Uterus (tissue), 4 donors: ENCODE data around the gene ZNF497. TPM values are rescaled to one million over a fixed set of nuclear protein-coding genes. Genes with fewer than 3 reads are reported as not detected.

Experiments
- DNase-seq, 2 donors: peaks; one replicate each; pipeline ENCODE4 v3.0.0-alpha.2; 2019 to 2020
- H3K27ac ChIP-seq, 2 donors: fragments of 200-600 bp; sonication (generic); 1 replicate in 1 of 2; 2 replicates in 1 of 2; pipeline ENCODE4 v1.5.1; 2016 to 2018
- H3K27me3 ChIP-seq, 2 donors: fragments of 200-600 bp; sonication (generic); one replicate each; pipeline ENCODE4 v1.5.1; 2018 to 2019; ENCODE audit warnings: control low read depth in 1 of 2
- H3K36me3 ChIP-seq, 2 donors: fragments of 200-600 bp; sonication (generic); one replicate each; pipeline ENCODE4 v1.5.1; 2019; ENCODE audit warnings: control low read depth in 1 of 2
- H3K4me1 ChIP-seq, 2 donors: fragments of 200-600 bp; sonication (generic); one replicate each; pipeline ENCODE4 v1.5.1; 2018 to 2019; ENCODE audit warnings: control low read depth in 1 of 2
- H3K4me3 ChIP-seq, 2 donors: fragments of 200-600 bp; sonication (generic); 1 replicate in 1 of 2; 2 replicates in 1 of 2; pipeline ENCODE4 v1.5.1; 2018 to 2019; ENCODE audit warnings: mild to moderate bottlenecking in 1 of 2
- H3K9me3 ChIP-seq, 2 donors: fragments of 200-600 bp; sonication (generic); one replicate each; pipeline ENCODE4 v1.5.1; 2019; ENCODE audit warnings: control low read depth in 1 of 2
- CTCF ChIP-seq, 4 experiments: fragments of 200-600 bp in 2 of 4; fragments of 450-650 bp in 2 of 4; sonication (generic) in 2 of 4; IDR thresholded peaks; one replicate each; pipeline ENCODE4 v1.5.1; 2016 to 2019; ENCODE audit warnings: antibody characterized with exemption in 4 of 4, mild to moderate bottlenecking in 2 of 4, moderate library complexity in 1 of 4
- POLR2A ChIP-seq, 2 donors: fragments of 450-650 bp; IDR thresholded peaks; one replicate each; pipeline ENCODE4 v1.6.1; 2016; ENCODE audit warnings: antibody characterized with exemption in 2 of 2, mild to moderate bottlenecking in 1 of 2, moderate library complexity in 1 of 2
- intact Hi-C: fragments of 100-400 bp; cut with DNase I; formaldehyde crosslinking; loops from one replicate; pipeline ENCODE4 v1.15.1; 2023; ENCODE audit warnings: low total_unique reads
- microRNA-seq: library from miRNA; unstranded; fragments of <30 nt; microRNA quantifications from one replicate; pipeline ENCODE4, GENCODE V29; 2016; ENCODE audit warnings: borderline microRNAs expressed, borderline replicate concordance
- small RNA-seq: library from RNA; depleted of rRNA; stranded (forward); fragments of <200 nt; gene quantifications from one replicate; pipeline ENCODE3, GENCODE V24; 2016
- total RNA-seq, 4 donors: library from RNA; depleted of rRNA in 3 of 4; stranded (reverse); fragments of >200 nt in 3 of 4; gene quantifications; one replicate each; pipeline versions ENCODE4 v1.1.0 to v1.2.4, GENCODE V29; 2014 to 2023
- donor health status: DM: yes; HTN: yes; CAD: no.

ZNF497 gene
- total RNA-seq, 4 donors from 2014 or later, result 3.4 to 7.2 (median 6.8) TPM; not detected in 1

GRCh38 chr19:58304748-58305064, 57.8 kb downstream of the ZNF497 start:
- Histone ChIP-seq H3K4me1 (no peaks in the 10 kb centered on the region), H3K4me3 (peak overlapping the region; percentile 88 to 92), H3K9me3 (peaks cover 0 to 3% of the 10 kb centered on the region in 2 donors), H3K27me3 (no peaks in the 10 kb centered on the region), H3K36me3 (no peaks in the 10 kb centered on the region), H3K27ac (peak overlapping the region; percentile 74 to 88)
- intact Hi-C loops, result no loop called here
- no peak for TF ChIP-seq POLR2A (IDR thresholded peaks at IDR 0.05)
- no peak for TF ChIP-seq CTCF (IDR thresholded peaks at IDR 0.05)
- no peak for DNase-seq

Small RNA genes within 50 kb of the gene (microRNA-seq; reads per million reads assigned to microRNA genes)
- gene MIR4754, result not detected
- gene MIR6806, result not detected

Small RNA genes within 50 kb of the gene (small RNA-seq; reads per million reads assigned to genes)
- gene MIR4754, result not detected
- not detected for gene MIR6806
- not detected for gene RNA5SP473

Other genes with a start within 250 kb of the ZNF497 start
- 10 to 100 TPM in 3 of 4 donors, 1 to 10 TPM in 1; 2.6 to 29.7 (median 13.3) TPM for gene ZNF329, start 212.0 kb downstream of the ZNF497 start, total RNA-seq
- gene ZNF274, start 179.7 kb downstream of the ZNF497 start, total RNA-seq, result 10 to 100 TPM; 10.8 to 34.3 (median 29.7) TPM
- 10 to 100 TPM in 3 of 4 donors, 1 to 10 TPM in 1; 2.6 to 67.0 (median 43.7) TPM for gene ZNF544, start 133.8 kb downstream of the ZNF497 start, total RNA-seq
- 10 to 100 TPM in 1 of 4 donors, 1 to 10 TPM in 3; 1.8 to 10.8 (median 8.2) TPM for gene ZNF8, start 83.8 kb downstream of the ZNF497 start, total RNA-seq
- gene ERVK3-1, start 57.4 kb downstream of the ZNF497 start, total RNA-seq, result 10 to 100 TPM; 27.1 to 62.1 (median 39.2) TPM
- gene ZSCAN22, start 35.8 kb downstream of the ZNF497 start, total RNA-seq, result 1 to 10 TPM; 3.9 to 5.1 (median 4.6) TPM
- gene A1BG, start 9.3 kb downstream of the ZNF497 start, total RNA-seq, result 100 to 1,000 TPM in 1 of 4 donors, 10 to 100 TPM in 1, 1 to 10 TPM in 2; 2.8 to 108 (median 12.9) TPM
- gene ZNF837, start 18.3 kb upstream of the ZNF497 start, total RNA-seq, result 1 to 10 TPM in 3 of 4 donors, not detected in 1; 1.6 to 4.6 (median 2.8) TPM
- gene RPS5, start 24.5 kb upstream of the ZNF497 start, total RNA-seq, result 1,000 to 10,000 TPM; 1,103 to 4,958 (median 2,770) TPM
- gene RNF225, start 32.9 kb upstream of the ZNF497 start, total RNA-seq, result not detected
- 10 to 100 TPM in 2 of 4 donors, 1 to 10 TPM in 2; 1.5 to 26.6 (median 16.4) TPM for gene ZNF584, start 45.9 kb upstream of the ZNF497 start, total RNA-seq
- 10 to 100 TPM in 1 of 4 donors, 1 to 10 TPM in 3; 4.4 to 19.8 (median 7.6) TPM for gene ZNF132, start 77.4 kb upstream of the ZNF497 start, total RNA-seq
- gene ZNF324B, start 88.9 kb upstream of the ZNF497 start, total RNA-seq, result 10 to 100 TPM in 1 of 4 donors, 1 to 10 TPM in 3; 1.2 to 17.5 (median 7.3) TPM
- gene ZNF324, start 104.3 kb upstream of the ZNF497 start, total RNA-seq, result 10 to 100 TPM in 3 of 4 donors, 1 to 10 TPM in 1; 2.9 to 75.1 (median 27.1) TPM
- gene ZNF446, start 113.6 kb upstream of the ZNF497 start, total RNA-seq, result 10 to 100 TPM in 3 of 4 donors, 1 to 10 TPM in 1; 1.8 to 18.7 (median 11.4) TPM
- 10 to 100 TPM in 1 of 4 donors, 1 to 10 TPM in 3; 1.8 to 10.2 (median 6.7) TPM for gene SLC27A5, start 149.2 kb upstream of the ZNF497 start, total RNA-seq
- 10 to 100 TPM in 1 of 4 donors, 1 to 10 TPM in 2, under 1 TPM in 1; 0.88 to 17.8 (median 3.8) TPM for gene ZBTB45, start 157.1 kb upstream of the ZNF497 start, total RNA-seq
- gene TRIM28, start 181.3 kb upstream of the ZNF497 start, total RNA-seq, result 100 to 1,000 TPM; 192 to 322 (median 280) TPM
- 10 to 100 TPM; 30.9 to 77.8 (median 56.0) TPM for gene CHMP2A, start 192.4 kb upstream of the ZNF497 start, total RNA-seq
- 10 to 100 TPM in 3 of 4 donors, 1 to 10 TPM in 1; 6.1 to 63.7 (median 24.9) TPM for gene UBE2M, start 195.9 kb upstream of the ZNF497 start, total RNA-seq
- gene MZF1, start 210.6 kb upstream of the ZNF497 start, total RNA-seq, result 10 to 100 TPM; 26.5 to 41.5 (median 30.0) TPM